Muscle layer of colon (tissue), 2 donors: ENCODE results near the gene PNKD.

Source experiments
- H3K27ac ChIP-seq: one replicate; pipeline ENCODE4 v1.7.0; 2013; ENCODE audit warnings: low read depth, mild to moderate bottlenecking, low read length, moderate library complexity
- H3K27me3 ChIP-seq, 2 donors: one replicate each; pipeline ENCODE4 v1.7.0; 2013; ENCODE audit warnings: low read length in 2 of 2, mild to moderate bottlenecking in 2 of 2; ENCODE audit not compliant: insufficient read depth in 2 of 2, control insufficient read depth in 1 of 2
- H3K36me3 ChIP-seq: one replicate; pipeline ENCODE4 v1.7.0; 2013; ENCODE audit warnings: mild to moderate bottlenecking, low read length; ENCODE audit not compliant: insufficient read depth
- H3K4me1 ChIP-seq: one replicate; pipeline ENCODE4 v1.7.0; 2013; ENCODE audit warnings: mild to moderate bottlenecking, low read length; ENCODE audit not compliant: insufficient read depth
- H3K4me3 ChIP-seq, 2 donors: one replicate each; pipeline ENCODE4 v1.7.0; 2013; ENCODE audit warnings: low read length in 2 of 2, low read depth in 1 of 2, mild to moderate bottlenecking in 1 of 2, moderate library complexity in 1 of 2
- H3K9ac ChIP-seq: one replicate; pipeline ENCODE4 v1.7.0; 2013; ENCODE audit warnings: low read length
- H3K9me3 ChIP-seq: one replicate; pipeline ENCODE4 v1.7.0; 2013; ENCODE audit warnings: mild to moderate bottlenecking, low read length
- donor health status: abdominal sarcoma.
- donor health status: Adenocarcinoma of cecum.

The PNKD gene

GRCh38 chr2:218269900-218270720 lies at the start of gene PNKD, which contains the start of gene AAMP:
PNKD (plus strand) TSS chr2:218270519; CDS start chr2:218270536, 17 bp downstream.
AAMP (minus strand) TSS chr2:218270137; CDS start chr2:218270086, 51 bp downstream.
- Histone ChIP-seq H3K36me3 (peaks cover 44% of the 10 kb centered on the region), H3K4me3 (peak within 1 kb of the TSS; percentile 89 to 90), H3K9me3 (no peaks in the 10 kb centered on the region), H3K27ac (peak within 1 kb of the TSS; percentile 83), H3K27me3 (no peaks in the 10 kb centered on the region), H3K9ac (peak within 1 kb of the TSS; percentile 96), H3K4me1 (peaks cover 33% of the 10 kb centered on the region)

DNA sequence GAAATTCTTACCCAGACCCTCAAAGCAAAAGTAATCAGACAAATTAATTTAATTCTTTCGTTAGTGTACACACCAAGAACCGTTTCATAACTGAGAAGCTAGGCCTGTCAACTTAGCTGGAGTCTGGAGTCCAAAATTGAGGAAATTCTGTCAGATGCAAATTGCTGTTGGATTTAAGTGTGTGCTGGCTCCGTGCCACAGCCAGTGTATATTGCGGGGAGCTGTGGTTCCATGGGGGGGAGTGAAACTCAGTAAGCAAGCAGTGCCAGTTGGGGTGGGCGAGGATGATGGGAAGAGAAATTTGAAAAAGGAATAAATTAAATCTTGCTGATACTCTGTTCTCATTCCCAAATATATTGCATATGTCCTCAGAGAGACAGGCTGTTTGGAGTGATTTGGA lies 49.3 kb upstream of the PNKD start:
- H3K9me3 ChIP-seq: no peaks in the 10 kb centered on the region
- no peak overlapping the region for H3K4me3 ChIP-seq
- peaks cover 12% of the 10 kb centered on the region for H3K36me3 ChIP-seq
- peaks cover 74% of the 10 kb centered on the region for H3K4me1 ChIP-seq
- no peak overlapping the region for H3K27ac ChIP-seq
- no peak overlapping the region for H3K9ac ChIP-seq
- no peaks in the 10 kb centered on the region for H3K27me3 ChIP-seq

DNA sequence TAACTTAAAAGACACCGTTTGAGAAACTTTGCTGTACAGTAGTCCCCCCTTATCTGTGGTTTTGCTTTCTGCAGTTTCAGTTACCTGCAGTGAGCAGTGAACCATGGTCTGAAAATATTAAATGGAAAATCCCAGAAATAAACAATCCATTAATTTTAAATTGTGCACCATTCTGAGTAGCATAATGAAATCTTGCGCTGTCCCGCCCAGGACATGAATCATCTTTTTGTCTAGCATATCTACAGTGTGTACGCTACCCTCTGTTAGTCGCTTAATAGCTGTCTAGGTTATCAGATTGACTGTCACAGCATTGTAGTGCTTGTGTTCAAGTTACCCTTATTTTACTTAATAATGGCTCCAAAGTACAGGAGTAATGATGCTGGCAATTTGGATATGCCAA lies 47.3 kb upstream of the PNKD start:
- peaks cover 67% of the 10 kb centered on the region for H3K4me1 ChIP-seq
- no peak overlapping the region for H3K9ac ChIP-seq
- no peak overlapping the region for H3K27ac ChIP-seq
- no peak overlapping the region for H3K4me3 ChIP-seq
- no peaks in the 10 kb centered on the region for H3K27me3 ChIP-seq
- peaks cover 20% of the 10 kb centered on the region for H3K36me3 ChIP-seq
- H3K9me3 ChIP-seq: no peaks in the 10 kb centered on the region

- H3K4me3 ChIP-seq: no peak overlapping the region
- peaks cover 31% of the 10 kb centered on the region for H3K36me3 ChIP-seq
- H3K9ac ChIP-seq: no peak overlapping the region
- no peaks in the 10 kb centered on the region for H3K27me3 ChIP-seq
- H3K4me1 ChIP-seq: peaks cover 63% of the 10 kb centered on the region
- H3K27ac ChIP-seq: no peak overlapping the region
- no peaks in the 10 kb centered on the region for H3K9me3 ChIP-seq
Measured at GRCh38 chr2:218224186-218224585, 46.1 kb upstream of the PNKD start.

DNA sequence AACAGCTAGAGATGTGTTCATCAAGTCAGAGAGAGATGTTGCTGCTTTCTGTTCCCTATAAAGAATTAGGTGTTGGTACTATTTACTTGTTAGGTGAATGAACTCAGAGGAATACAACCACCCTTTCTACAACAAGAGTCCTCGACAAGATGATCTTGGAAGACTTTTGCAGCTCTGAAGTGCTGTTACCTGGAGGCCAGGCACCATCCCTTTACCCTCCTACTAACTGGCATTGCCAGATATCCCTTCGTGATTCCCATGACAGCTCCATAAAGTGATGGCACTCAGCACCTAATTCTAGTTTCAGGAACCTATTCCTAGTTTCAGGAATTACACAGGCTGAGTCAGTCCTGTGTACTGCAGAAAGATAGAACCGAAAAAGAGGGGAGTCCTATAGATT lies 43.4 kb upstream of the PNKD start:
- H3K9ac ChIP-seq: no peak overlapping the region
- H3K27me3 ChIP-seq: no peaks in the 10 kb centered on the region
- no peaks in the 10 kb centered on the region for H3K9me3 ChIP-seq
- H3K4me3 ChIP-seq: no peak overlapping the region
- H3K36me3 ChIP-seq: peaks cover 54% of the 10 kb centered on the region
- no peak overlapping the region for H3K27ac ChIP-seq
- peaks cover 53% of the 10 kb centered on the region for H3K4me1 ChIP-seq

DNA sequence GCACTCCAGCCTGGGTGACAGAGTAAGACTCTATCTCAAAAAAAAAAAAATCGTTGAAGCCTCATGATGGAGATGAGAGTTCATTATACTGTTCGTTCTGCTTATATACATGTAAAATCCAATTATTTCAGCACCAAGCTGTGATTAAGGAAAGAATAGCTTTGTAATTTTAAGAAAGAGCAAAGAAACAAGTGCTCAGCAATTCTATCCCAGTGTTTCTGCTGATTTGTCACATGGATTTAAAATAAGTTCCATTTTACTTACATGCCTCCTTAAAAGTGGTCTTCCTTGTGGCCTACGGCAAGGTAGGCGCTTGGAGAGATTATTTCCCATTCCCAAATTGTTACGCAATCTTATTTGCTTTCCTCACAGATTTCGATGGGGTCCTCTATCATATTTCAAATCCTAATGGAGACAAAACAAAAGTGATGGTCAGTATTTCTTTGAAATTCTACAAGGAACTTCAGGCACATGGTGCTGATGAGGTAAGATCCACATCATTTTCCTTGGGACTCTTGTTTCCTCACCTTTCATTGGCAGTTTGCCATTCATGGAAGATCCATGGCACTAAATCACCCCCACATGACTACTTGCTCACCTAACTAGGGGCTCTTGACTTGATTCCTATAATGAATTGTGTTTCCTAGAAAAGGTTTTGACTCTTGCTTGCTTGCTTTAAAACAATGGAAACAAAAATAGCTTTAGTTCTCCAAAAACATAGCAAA lies 41.8 kb upstream of the PNKD start:
- Histone ChIP-seq H3K36me3 (peaks cover 54% of the 10 kb centered on the region), H3K9ac (no peak overlapping the region), H3K4me1 (peaks cover 40% of the 10 kb centered on the region), H3K4me3 (no peak overlapping the region), H3K27ac (peak overlapping the region; percentile 12), H3K27me3 (no peaks in the 10 kb centered on the region), H3K9me3 (no peaks in the 10 kb centered on the region)

DNA sequence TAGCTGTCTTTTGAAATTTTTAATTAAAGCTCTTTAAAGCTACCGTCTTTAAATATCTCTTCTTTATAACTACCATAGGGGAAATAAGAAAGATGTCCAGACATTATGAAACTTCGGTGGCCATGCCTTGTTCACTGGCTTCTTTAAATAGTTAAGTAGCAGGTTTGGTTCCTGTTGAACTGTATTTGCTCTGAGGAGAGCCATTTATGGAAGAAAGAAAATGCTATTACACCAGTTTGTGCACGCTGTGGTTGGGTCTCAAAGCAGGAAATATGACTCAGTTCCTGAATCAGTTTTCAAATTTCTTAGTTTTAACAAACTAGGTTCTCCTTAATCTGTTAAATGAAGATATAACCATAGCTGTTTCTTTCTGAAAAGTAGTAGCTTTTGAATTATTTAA lies 41.1 kb upstream of the PNKD start:
- Histone ChIP-seq H3K4me3 (no peak overlapping the region), H3K9ac (no peak overlapping the region), H3K27ac (no peak overlapping the region), H3K4me1 (peaks cover 37% of the 10 kb centered on the region), H3K36me3 (peaks cover 59% of the 10 kb centered on the region), H3K9me3 (no peaks in the 10 kb centered on the region), H3K27me3 (no peaks in the 10 kb centered on the region)

- Histone ChIP-seq H3K36me3 (peaks cover 59% of the 10 kb centered on the region), H3K4me3 (no peak overlapping the region), H3K27me3 (no peaks in the 10 kb centered on the region), H3K4me1 (peaks cover 33% of the 10 kb centered on the region), H3K9me3 (no peaks in the 10 kb centered on the region), H3K27ac (no peak overlapping the region), H3K9ac (no peak overlapping the region)
Measured at GRCh38 chr2:218229851-218230250, 40.5 kb upstream of the PNKD start.

GRCh38 chr2:218230882-218231281 lies 39.4 kb upstream of the PNKD start:
- H3K36me3 ChIP-seq: peaks cover 63% of the 10 kb centered on the region
- no peaks in the 10 kb centered on the region for H3K27me3 ChIP-seq
- no peaks in the 10 kb centered on the region for H3K9me3 ChIP-seq
- H3K4me3 ChIP-seq: no peak overlapping the region
- no peak overlapping the region for H3K9ac ChIP-seq
- no peak overlapping the region for H3K27ac ChIP-seq
- H3K4me1 ChIP-seq: peaks cover 30% of the 10 kb centered on the region

DNA sequence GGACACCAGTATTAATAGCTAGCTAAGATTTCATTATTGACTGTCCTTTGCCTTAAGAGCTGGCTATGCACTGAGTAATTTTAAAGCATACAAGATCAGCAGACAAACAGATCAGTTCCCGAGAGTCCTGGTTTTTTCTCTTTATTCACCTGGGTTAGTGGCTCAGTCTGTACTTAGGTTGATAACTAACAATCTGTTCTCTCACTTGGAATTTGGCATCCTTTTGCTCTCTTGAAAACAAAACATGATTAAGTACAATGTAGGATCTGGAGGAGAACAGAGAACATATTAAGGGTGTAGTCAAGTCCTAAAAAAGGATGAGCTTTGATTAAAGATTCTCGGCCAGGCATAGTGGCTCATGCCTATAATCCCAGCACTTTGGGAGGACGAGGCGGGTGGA lies 36.8 kb upstream of the PNKD start:
- H3K9me3 ChIP-seq: no peaks in the 10 kb centered on the region
- H3K36me3 ChIP-seq: peaks cover 60% of the 10 kb centered on the region
- H3K27me3 ChIP-seq: no peaks in the 10 kb centered on the region
- H3K4me1 ChIP-seq: peaks cover 28% of the 10 kb centered on the region
- H3K4me3 ChIP-seq: no peak overlapping the region
- no peak overlapping the region for H3K27ac ChIP-seq
- no peak overlapping the region for H3K9ac ChIP-seq

- Histone ChIP-seq H3K36me3 (peaks cover 61% of the 10 kb centered on the region), H3K4me3 (no peak overlapping the region), H3K9ac (no peak overlapping the region), H3K4me1 (peaks cover 20% of the 10 kb centered on the region), H3K27ac (no peak overlapping the region), H3K9me3 (no peaks in the 10 kb centered on the region), H3K27me3 (no peaks in the 10 kb centered on the region)
Measured at GRCh38 chr2:218234521-218234920, 35.8 kb upstream of the PNKD start.
